Stimulated activated memory B cell treated with anti-CD40 and anti-IgM and Interleukin-4, amounts not matched to agents 10 μg/mL and 1 μg/mL and 100 μg/mL, for 72 hours (primary cell): ENCODE data around the gene POLR2E.
"Not testable (repeated sequence)": the region's sequence is repeated elsewhere in the genome, so short reads cannot be mapped to it uniquely, and the experiment has no call there.

Experiments
- ATAC-seq: fragments of 150-1000 bp; cut with Tn5 transposase; 2 replicates; pipeline ENCODE4 v1.10.0; 2021
- H3K27ac Mint-ChIP-seq: one replicate; pipeline ENCODE4 v1.8.0; 2022; ENCODE audit warnings: mild to moderate bottlenecking, mixed read lengths
- H3K27me3 Mint-ChIP-seq: one replicate; pipeline ENCODE4 v1.8.0; 2022; ENCODE audit warnings: mixed read lengths
- H3K36me3 Mint-ChIP-seq: one replicate; pipeline ENCODE4 v1.8.0; 2022; ENCODE audit warnings: mixed read lengths
- H3K4me1 Mint-ChIP-seq: one replicate; pipeline ENCODE4 v1.8.0; 2022; ENCODE audit warnings: mixed read lengths
- H3K4me3 Mint-ChIP-seq: one replicate; pipeline ENCODE4 v1.8.0; 2022; ENCODE audit warnings: mild to moderate bottlenecking, moderate library complexity, mixed read lengths
- H3K9me3 Mint-ChIP-seq: one replicate; pipeline ENCODE4 v1.8.0; 2022; ENCODE audit warnings: mixed read lengths

Gene POLR2E

DNA sequence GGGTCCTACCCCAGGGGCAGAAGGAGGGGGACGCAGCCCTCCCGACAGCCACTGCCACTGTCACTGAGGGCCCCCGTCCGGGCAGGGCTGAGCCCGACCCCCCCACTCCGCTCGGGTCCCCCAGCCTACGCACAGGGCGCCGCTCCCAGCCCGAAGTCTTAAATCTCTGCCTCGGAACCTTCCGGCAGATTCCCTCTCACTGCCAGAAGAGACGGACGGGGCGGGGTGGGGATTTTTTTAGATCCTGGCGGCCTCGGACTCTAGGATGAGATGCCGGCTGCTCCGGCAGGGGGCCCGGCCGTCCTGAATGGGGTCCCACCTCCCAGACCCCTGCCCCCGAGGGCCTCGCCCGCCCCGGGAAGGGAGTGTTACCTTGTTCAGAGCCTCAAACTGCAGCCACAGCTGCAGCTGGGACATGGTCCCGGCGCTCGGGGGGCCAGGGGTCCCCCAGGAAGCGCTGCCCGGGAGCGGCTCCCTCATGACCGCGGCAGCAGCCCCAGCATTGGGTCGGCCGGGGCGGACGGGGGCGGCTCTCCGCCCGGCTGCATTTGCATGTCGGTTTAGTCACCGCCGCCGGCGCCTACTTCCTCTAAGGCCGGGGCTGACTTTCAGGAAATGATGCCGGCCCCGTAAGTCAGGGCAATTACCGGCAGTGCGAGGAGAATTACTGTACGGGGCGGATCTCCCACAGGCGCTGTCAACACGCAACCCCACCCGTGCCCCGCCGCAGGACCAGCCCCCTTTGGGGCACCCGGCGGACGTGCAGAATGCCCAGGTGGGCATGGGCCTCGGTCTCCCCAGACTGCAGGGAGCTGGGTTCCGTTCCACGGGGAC, 36.8 kb upstream of the POLR2E start:
- Mint-ChIP-seq H3K27me3 (no peaks in the 10 kb centered on the region), H3K27ac (peak overlapping the region; percentile 78), H3K36me3 (peaks cover 8% of the 10 kb centered on the region), H3K4me3 (peak overlapping the region; percentile 87), H3K9me3 (no peaks in the 10 kb centered on the region), H3K4me1 (peaks cover 62% of the 10 kb centered on the region)
- peak; percentile 79 for ATAC-seq

DNA sequence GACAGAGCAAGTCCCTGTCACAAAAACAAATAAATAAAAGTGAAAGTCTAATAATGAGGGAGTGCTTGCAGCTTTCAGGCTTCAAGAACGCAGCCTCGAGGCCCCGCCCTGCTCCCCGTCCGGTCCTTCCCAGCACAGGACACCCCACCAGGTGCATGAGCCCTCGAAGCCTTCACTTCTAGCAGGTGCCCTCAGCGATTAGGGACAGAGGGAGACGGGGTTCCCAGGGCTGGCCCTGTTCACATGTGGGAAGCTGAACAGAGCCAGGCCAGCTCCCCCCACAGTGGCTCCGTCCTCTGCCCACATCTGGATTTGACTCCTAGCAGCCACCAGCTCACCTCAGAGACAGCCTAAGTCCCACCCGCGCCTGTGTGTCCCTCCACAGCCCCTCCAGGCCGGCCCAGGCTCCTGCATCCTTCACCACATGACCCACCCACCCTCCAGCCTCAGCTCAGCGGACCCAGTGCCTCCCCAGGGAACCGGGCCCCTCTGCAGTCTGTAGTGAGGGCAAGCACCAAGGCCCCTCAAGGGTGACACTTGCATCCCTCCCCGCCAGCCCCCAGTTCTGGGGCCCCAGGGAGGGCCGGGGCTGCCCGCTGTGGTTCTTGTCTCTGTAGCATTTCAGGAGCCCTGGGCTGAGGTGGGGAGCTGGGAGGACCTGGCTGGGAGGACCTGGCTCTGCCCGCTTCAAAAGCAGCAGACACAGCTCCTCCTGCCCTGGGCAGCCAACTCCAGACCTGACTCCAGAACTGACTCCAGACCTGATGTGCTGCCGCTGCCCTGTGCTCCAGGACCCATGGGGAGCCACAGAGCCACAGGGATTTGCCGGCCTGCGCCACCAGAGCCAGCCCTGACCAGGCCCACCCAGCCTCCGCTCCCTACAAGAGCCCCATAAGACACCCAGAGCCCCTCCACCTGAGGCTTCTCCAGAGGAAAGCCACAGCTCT, 35.9 kb upstream of the POLR2E start:
- Mint-ChIP-seq H3K4me1 (peaks cover 57% of the 10 kb centered on the region), H3K36me3 (peaks cover 11% of the 10 kb centered on the region), H3K27ac (peak overlapping the region; percentile 78), H3K27me3 (no peaks in the 10 kb centered on the region), H3K9me3 (no peaks in the 10 kb centered on the region), H3K4me3 (peak overlapping the region; percentile 87)
- no peak for ATAC-seq

GRCh38 chr19:1129535-1129934, 34.4 kb upstream of the POLR2E start:
- H3K27ac Mint-ChIP-seq, result peak overlapping the region; percentile 78
- H3K36me3 Mint-ChIP-seq, result peaks cover 17% of the 10 kb centered on the region
- H3K4me3 Mint-ChIP-seq, result no peak overlapping the region

DNA sequence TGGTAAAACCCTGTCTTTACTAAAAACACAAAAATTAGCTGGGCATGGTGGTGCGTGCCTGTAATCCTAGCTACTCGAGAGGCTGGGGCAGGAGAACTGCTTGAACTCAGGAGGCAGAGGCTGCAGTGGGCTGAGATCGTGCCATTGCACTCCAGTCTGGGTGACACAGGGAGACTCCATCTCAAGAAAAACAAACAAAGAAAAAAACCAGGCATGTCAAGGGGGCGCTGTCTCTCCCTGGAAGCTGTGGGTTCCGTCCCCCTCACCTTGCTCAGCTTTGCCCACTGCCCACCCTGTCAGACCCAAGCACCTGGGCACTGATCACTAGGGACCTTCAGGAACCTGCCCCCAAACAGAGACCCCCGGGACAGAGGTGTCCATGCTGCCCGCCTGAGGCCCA, 33.9 kb upstream of the POLR2E start:
- Mint-ChIP-seq H3K27ac (peak overlapping the region; percentile 78), H3K36me3 (peaks cover 17% of the 10 kb centered on the region), H3K4me1 (peaks cover 48% of the 10 kb centered on the region)
- ATAC-seq, H3K27me3 Mint-ChIP-seq, H3K9me3 Mint-ChIP-seq, H3K4me3 Mint-ChIP-seq: not testable (repeated sequence)

More at GRCh38 chr19:1129535-1129934, 34.4 kb upstream of the POLR2E start:
- no peaks in the 10 kb centered on the region for H3K9me3 Mint-ChIP-seq
- no peak for ATAC-seq
- peaks cover 50% of the 10 kb centered on the region for H3K4me1 Mint-ChIP-seq
- H3K27me3 Mint-ChIP-seq, result no peaks in the 10 kb centered on the region

- ATAC-seq, result no peak
- no peak overlapping the region for H3K4me3 Mint-ChIP-seq
- no peaks in the 10 kb centered on the region for H3K27me3 Mint-ChIP-seq
- no peak overlapping the region for H3K27ac Mint-ChIP-seq
- peaks cover 38% of the 10 kb centered on the region for H3K4me1 Mint-ChIP-seq
- H3K9me3 Mint-ChIP-seq, result no peaks in the 10 kb centered on the region
- H3K36me3 Mint-ChIP-seq, result peaks cover 21% of the 10 kb centered on the region
Measured at GRCh38 chr19:1128106-1128505, 32.9 kb upstream of the POLR2E start.

DNA sequence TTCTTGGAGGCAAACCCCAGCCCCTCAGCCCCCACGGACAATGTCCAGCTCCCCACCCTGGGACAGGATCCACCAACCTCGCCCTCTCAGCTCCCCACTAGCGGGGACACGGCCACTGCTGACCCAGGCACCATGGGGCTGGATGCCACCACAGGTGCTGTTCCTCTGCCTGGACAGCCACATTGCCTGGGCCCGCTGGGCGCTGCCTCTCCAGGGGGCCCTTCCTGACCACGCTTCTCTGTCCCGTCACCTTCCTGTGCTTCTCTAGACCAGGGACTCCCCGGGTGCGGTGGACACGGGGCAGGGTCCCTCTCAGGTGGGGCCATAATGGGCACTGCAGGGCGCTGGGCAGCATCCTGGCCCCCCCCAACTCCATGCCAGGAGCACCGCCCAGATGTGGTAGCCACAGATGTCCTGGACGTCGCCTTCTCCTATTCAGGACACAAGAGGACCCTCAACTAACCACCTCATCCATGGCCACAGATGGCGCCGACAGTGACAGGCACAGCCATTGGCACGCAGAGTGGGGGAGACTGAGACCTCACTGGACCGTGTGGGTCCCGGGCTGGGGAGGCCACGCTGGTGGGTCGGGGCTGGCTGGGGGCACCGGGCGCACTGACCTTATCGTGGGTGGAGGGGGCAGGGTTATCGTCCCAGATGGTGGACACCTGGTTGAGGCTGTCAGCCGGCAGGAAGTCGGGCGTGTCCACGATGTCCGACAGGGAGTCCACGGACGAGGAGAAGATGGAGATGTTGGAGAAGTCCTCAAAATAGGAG, 32.0 kb upstream of the POLR2E start:
- Mint-ChIP-seq H3K4me3 (no peak overlapping the region), H3K4me1 (peaks cover 32% of the 10 kb centered on the region), H3K27me3 (no peaks in the 10 kb centered on the region), H3K9me3 (no peaks in the 10 kb centered on the region), H3K27ac (no peak overlapping the region), H3K36me3 (peaks cover 28% of the 10 kb centered on the region)
- ATAC-seq, result no peak

GRCh38 chr19:1125601-1126467, 30.7 kb upstream of the POLR2E start:
- Mint-ChIP-seq H3K27me3 (no peaks in the 10 kb centered on the region), H3K4me1 (peaks cover 25% of the 10 kb centered on the region), H3K36me3 (peaks cover 41% of the 10 kb centered on the region), H3K27ac (peak overlapping the region; percentile 30), H3K9me3 (no peaks in the 10 kb centered on the region), H3K4me3 (no peak overlapping the region)
- ATAC-seq, result no peak

- Mint-ChIP-seq H3K36me3 (peaks cover 47% of the 10 kb centered on the region), H3K27ac (no peak overlapping the region), H3K4me3 (no peak overlapping the region), H3K27me3 (no peaks in the 10 kb centered on the region), H3K9me3 (no peaks in the 10 kb centered on the region), H3K4me1 (peaks cover 9% of the 10 kb centered on the region)
- no peak for ATAC-seq
Measured at GRCh38 chr19:1123885-1124677, 28.9 kb upstream of the POLR2E start.

- H3K27me3 Mint-ChIP-seq, result no peaks in the 10 kb centered on the region
- H3K27ac Mint-ChIP-seq, result no peak overlapping the region
- H3K4me1 Mint-ChIP-seq, result peaks cover 9% of the 10 kb centered on the region
- no peak overlapping the region for H3K4me3 Mint-ChIP-seq
- no peak for ATAC-seq
- peaks cover 54% of the 10 kb centered on the region for H3K36me3 Mint-ChIP-seq
- H3K9me3 Mint-ChIP-seq, result no peaks in the 10 kb centered on the region
Measured at GRCh38 chr19:1123381-1123780, 28.2 kb upstream of the POLR2E start.

GRCh38 chr19:1122972-1123363, 27.8 kb upstream of the POLR2E start:
- H3K27me3 Mint-ChIP-seq, result no peaks in the 10 kb centered on the region
- peaks cover 9% of the 10 kb centered on the region for H3K4me1 Mint-ChIP-seq
- H3K27ac Mint-ChIP-seq, result no peak overlapping the region
- H3K36me3 Mint-ChIP-seq, result peaks cover 58% of the 10 kb centered on the region
- H3K9me3 Mint-ChIP-seq, result no peaks in the 10 kb centered on the region
- no peak overlapping the region for H3K4me3 Mint-ChIP-seq
- peak; percentile 75 for ATAC-seq

GRCh38 chr19:1122021-1122971, 27.1 kb upstream of the POLR2E start:
- Mint-ChIP-seq H3K36me3 (peaks cover 55% of the 10 kb centered on the region), H3K4me1 (peaks cover 7% of the 10 kb centered on the region), H3K9me3 (no peaks in the 10 kb centered on the region), H3K27ac (no peak overlapping the region), H3K27me3 (no peaks in the 10 kb centered on the region), H3K4me3 (no peak overlapping the region)
- ATAC-seq, result no peak

DNA sequence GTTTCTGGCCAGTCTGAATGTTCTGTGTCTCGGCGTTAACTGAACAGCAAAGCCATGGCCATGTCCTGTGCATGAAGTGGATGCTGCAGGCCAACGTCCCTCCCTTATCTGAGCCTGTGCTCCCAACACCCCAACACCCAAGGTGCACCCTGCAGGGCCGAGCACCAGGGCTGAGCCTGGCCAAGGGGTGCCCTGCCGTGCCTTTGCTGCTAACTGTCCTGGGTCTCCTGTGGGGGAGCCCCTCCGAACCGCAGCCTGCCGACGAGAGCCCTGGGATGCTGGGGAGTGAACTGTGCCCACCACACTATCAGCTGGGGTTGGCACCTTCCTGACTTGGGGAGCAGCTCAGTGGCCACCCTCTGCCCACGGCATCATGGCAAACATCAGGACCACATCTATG, 26.2 kb upstream of the POLR2E start:
- H3K4me3 Mint-ChIP-seq, result no peak overlapping the region
- H3K4me1 Mint-ChIP-seq, result no peaks in the 10 kb centered on the region
- H3K27ac Mint-ChIP-seq, result no peak overlapping the region
- no peaks in the 10 kb centered on the region for H3K27me3 Mint-ChIP-seq
- peaks cover 49% of the 10 kb centered on the region for H3K36me3 Mint-ChIP-seq
- ATAC-seq, result no peak
- no peaks in the 10 kb centered on the region for H3K9me3 Mint-ChIP-seq
